Endodermal cell (in vitro differentiated cells): Measurements from ENCODE around the gene SLC24A4. TPM values are rescaled to one million over a fixed set of nuclear protein-coding genes. Genes with fewer than 3 reads are reported as not detected.

Source experiments
- DNase-seq: peaks from one replicate; pipeline ENCODE4 v3.0.0-alpha.2; 2017
- H3K27ac ChIP-seq: 2 replicates; pipeline ENCODE4 v1.5.1; 2013; ENCODE audit warnings: mild to moderate bottlenecking, low read depth, low read length, moderate library complexity
- H3K27me3 ChIP-seq: 2 replicates; pipeline ENCODE4 v1.6.1; 2013; ENCODE audit warnings: mild to moderate bottlenecking, low read length, moderate library complexity; ENCODE audit not compliant: insufficient read depth, control insufficient read depth, poor library complexity, severe bottlenecking
- H3K36me3 ChIP-seq: 2 replicates; pipeline ENCODE4 v1.7.0; 2013; ENCODE audit warnings: mild to moderate bottlenecking, low read length, moderate library complexity; ENCODE audit not compliant: control insufficient read depth, insufficient read depth
- H3K4me1 ChIP-seq: one replicate; pipeline ENCODE4 v1.7.0; 2013; ENCODE audit warnings: low read length; ENCODE audit not compliant: control insufficient read depth, insufficient read depth
- H3K4me3 ChIP-seq: 2 replicates; pipeline ENCODE4 v1.5.1; 2013; ENCODE audit warnings: mild to moderate bottlenecking, low read length, moderate library complexity
- H3K9ac ChIP-seq: 2 replicates; pipeline ENCODE4 v1.6.1; 2013; ENCODE audit warnings: mild to moderate bottlenecking, low read length, moderate library complexity; ENCODE audit not compliant: poor library complexity, severe bottlenecking; ENCODE audit errors: extremely low read depth
- H3K9me3 ChIP-seq: 2 replicates; pipeline ENCODE4 v1.6.1; 2013; ENCODE audit warnings: mild to moderate bottlenecking, low read length, moderate library complexity; ENCODE audit not compliant: control insufficient read depth
- H3K27ac Mint-ChIP-seq: 2 replicates; pipeline ENCODE4 v1.8.0; 2020; ENCODE audit warnings: mixed read lengths
- H3K27me3 Mint-ChIP-seq: 2 replicates; pipeline ENCODE4 v1.8.0; 2021; ENCODE audit warnings: mild to moderate bottlenecking, mixed read lengths; ENCODE audit not compliant: insufficient read depth
- H3K36me3 Mint-ChIP-seq: 2 replicates; pipeline ENCODE4 v1.8.0; 2020; ENCODE audit warnings: low read depth, mixed read lengths
- H3K4me1 Mint-ChIP-seq: 2 replicates; pipeline ENCODE4 v1.8.0; 2020; ENCODE audit warnings: mixed read lengths
- H3K4me3 Mint-ChIP-seq: 2 replicates; pipeline ENCODE4 v1.8.0; 2020; ENCODE audit warnings: mild to moderate bottlenecking, moderate library complexity, mixed read lengths
- H3K9me3 Mint-ChIP-seq: 2 replicates; pipeline ENCODE4 v1.8.0; 2020; ENCODE audit warnings: mild to moderate bottlenecking, mixed read lengths
- CTCF ChIP-seq: fragments of 200-600 bp; sonication (generic); conservative IDR thresholded peaks from 2 replicates; pipeline ENCODE4 v1.5.0; 2021; ENCODE audit warnings: antibody characterized with exemption, mild to moderate bottlenecking
- WGBS, 2 experiments: methylation state at CpG; one replicate each; pipeline versions ENCODE4 v1.1.5 to v1.1.7; 2013; ENCODE audit warnings: missing lambda C conversion rate in 2 of 2, mixed read lengths in 1 of 2; ENCODE audit not compliant: insufficient coverage in 1 of 2, insufficient read length in 1 of 2; 5-methylcytosine and 5-hydroxymethylcytosine counted together
- total RNA-seq, 2 donors: library from RNA; stranded (reverse); fragmentation: NEBNext Ultra II Directional in 1 of 2; extraction: Animal tissue kit (Norgen Biotek cat#: 25700) in 1 of 2; gene quantifications; 2 replicates in 1 of 2; 3 replicates in 1 of 2; pipeline ENCODE4 v1.2.1, GENCODE V29; 2021

Gene SLC24A4
- total RNA-seq, 2 donors from 2014 or later = 0.09 to 0.29 TPM

- Mint-ChIP-seq H3K4me3 (no peak overlapping the region), H3K36me3 (no peaks in the 10 kb centered on the region)
These were observed 136.3 kb downstream of the SLC24A4 start for GRCh38 chr14:92459030-92459949.

GRCh38 chr14:92459950-92460421 lies 137.0 kb downstream of the SLC24A4 start:
- Histone ChIP-seq H3K4me1 (no peaks in the 10 kb centered on the region), H3K27ac (no peak overlapping the region), H3K36me3 (no peaks in the 10 kb centered on the region), H3K9ac (no peak overlapping the region), H3K27me3 (no peaks in the 10 kb centered on the region), H3K4me3 (no peak overlapping the region), H3K9me3 (no peaks in the 10 kb centered on the region)
- H3K36me3 Mint-ChIP-seq = no peaks in the 10 kb centered on the region
- TF ChIP-seq CTCF = peak; percentile 57
- DNase-seq = no peak
- H3K27ac Mint-ChIP-seq = no peak overlapping the region
- H3K9me3 Mint-ChIP-seq = no peaks in the 10 kb centered on the region
- no peaks in the 10 kb centered on the region for H3K4me1 Mint-ChIP-seq
- 73 to 82% methylated on average over 5 to 12 of the region's 12 CpGs for WGBS, 2 experiments
- H3K4me3 Mint-ChIP-seq = no peak overlapping the region
- peaks cover 3% of the 10 kb centered on the region for H3K27me3 Mint-ChIP-seq

More at GRCh38 chr14:92459030-92459949, 136.3 kb downstream of the SLC24A4 start:
- Mint-ChIP-seq H3K27ac (no peak overlapping the region), H3K27me3 (peaks cover 3% of the 10 kb centered on the region), H3K4me1 (no peaks in the 10 kb centered on the region), H3K9me3 (no peaks in the 10 kb centered on the region)
- Histone ChIP-seq H3K9me3 (no peaks in the 10 kb centered on the region), H3K4me3 (no peak overlapping the region), H3K4me1 (no peaks in the 10 kb centered on the region), H3K27ac (no peak overlapping the region), H3K36me3 (no peaks in the 10 kb centered on the region), H3K9ac (no peak overlapping the region), H3K27me3 (no peaks in the 10 kb centered on the region)
- no peak for TF ChIP-seq CTCF
- 91 to 98% methylated on average over 6 to 18 of the region's 18 CpGs for WGBS, 2 experiments
- peak; percentile 57 for DNase-seq

GRCh38 chr14:92460541-92460915 lies 137.6 kb downstream of the SLC24A4 start:
- TF ChIP-seq CTCF = no peak
- Mint-ChIP-seq H3K9me3 (no peaks in the 10 kb centered on the region), H3K27ac (no peak overlapping the region), H3K4me3 (no peak overlapping the region), H3K36me3 (no peaks in the 10 kb centered on the region), H3K4me1 (no peaks in the 10 kb centered on the region), H3K27me3 (peaks cover 3% of the 10 kb centered on the region)
- WGBS, 2 experiments = 82 to 83% methylated on average over 6 of the region's 6 CpGs
- Histone ChIP-seq H3K9ac (no peak overlapping the region), H3K27ac (no peak overlapping the region), H3K9me3 (no peaks in the 10 kb centered on the region), H3K4me1 (no peaks in the 10 kb centered on the region), H3K27me3 (no peaks in the 10 kb centered on the region), H3K36me3 (no peaks in the 10 kb centered on the region), H3K4me3 (no peak overlapping the region)
- peak; percentile 29 for DNase-seq
